Omental fat pad (tissue), 4 donors: Measurements from ENCODE around the gene LXN. TPM values are rescaled to one million over a fixed set of nuclear protein-coding genes. Genes with fewer than 3 reads are reported as not detected.

ENCODE experiments used
- ATAC-seq: fragments of 150-250 bp; one replicate; pipeline ENCODE4 v1.9.1; 2016; ENCODE audit warnings: mild to moderate bottlenecking, moderate library complexity; ENCODE audit not compliant: low FRiP score
- DNase-seq: peaks from one replicate; pipeline ENCODE4 v3.0.0-alpha.2; 2019; ENCODE audit warnings: low spot score
- total RNA-seq, 4 donors: library from RNA; depleted of rRNA; stranded (reverse); fragments of >200 nt; gene quantifications; one replicate each; pipeline ENCODE4 v1.1.0, GENCODE V29; 2016
- TF ChIP-seq, protein P1 (sequence below), 3 donors: fragments of 450-650 bp; IDR thresholded peaks; one replicate each; pipeline ENCODE4 v1.5.1; 2016 to 2017; ENCODE audit warnings: antibody characterized with exemption in 3 of 3, mild to moderate bottlenecking in 3 of 3, moderate library complexity in 2 of 3

Gene LXN, protein sequence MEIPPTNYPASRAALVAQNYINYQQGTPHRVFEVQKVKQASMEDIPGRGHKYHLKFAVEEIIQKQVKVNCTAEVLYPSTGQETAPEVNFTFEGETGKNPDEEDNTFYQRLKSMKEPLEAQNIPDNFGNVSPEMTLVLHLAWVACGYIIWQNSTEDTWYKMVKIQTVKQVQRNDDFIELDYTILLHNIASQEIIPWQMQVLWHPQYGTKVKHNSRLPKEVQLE
- total RNA-seq = 10 to 100 TPM; 38.3 to 80.6 (median 62.7) TPM

DNA sequence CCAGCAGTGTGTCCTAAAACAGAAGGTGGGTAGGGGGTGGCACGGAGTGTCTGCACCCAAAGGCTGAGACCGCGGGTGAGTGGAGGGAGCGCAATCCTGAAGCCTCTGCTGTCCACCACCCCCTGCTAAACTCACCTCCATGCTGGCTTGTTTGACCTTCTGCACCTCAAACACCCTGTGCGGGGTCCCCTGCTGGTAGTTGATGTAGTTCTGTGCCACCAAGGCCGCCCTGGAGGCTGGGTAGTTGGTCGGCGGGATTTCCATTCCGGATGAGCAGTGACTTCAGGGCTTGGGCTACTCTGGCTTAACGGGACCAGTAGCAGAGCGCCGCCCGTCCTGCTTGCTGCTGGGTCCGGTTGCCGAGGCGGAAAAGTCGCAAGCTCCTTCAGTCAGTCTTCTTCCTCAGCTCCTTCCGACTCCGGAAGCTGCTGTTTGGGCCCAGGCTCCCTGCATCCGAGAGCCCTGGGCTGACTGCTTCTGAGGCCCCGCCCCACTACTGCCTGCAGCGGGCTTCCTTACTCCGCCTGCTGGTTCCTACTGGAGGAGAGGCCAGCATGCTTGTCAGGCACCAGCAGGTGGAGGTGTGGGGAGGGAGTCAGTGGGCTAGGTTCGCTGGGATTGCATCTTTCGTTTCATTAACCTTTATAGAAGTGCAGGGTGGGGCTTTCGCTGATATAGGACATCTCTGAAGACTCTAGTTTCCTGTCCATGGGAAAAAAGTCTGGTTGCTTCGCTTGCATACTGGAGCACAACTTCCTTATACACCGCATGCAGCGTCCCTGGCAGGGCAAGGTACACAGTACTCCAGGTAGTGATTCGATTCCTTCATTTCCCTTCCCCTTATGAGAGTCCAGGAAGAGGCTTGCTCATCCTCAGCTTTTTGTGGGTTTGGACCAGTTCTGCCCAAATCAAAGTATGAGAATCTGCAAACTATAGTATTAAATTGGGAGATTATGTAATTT is at the start of gene LXN:
LXN (minus strand) TSS at position 434 of the 962 bp plus-strand sequence; CDS start at position 264, 170 bp downstream.
- TF ChIP-seq, protein P1, sequence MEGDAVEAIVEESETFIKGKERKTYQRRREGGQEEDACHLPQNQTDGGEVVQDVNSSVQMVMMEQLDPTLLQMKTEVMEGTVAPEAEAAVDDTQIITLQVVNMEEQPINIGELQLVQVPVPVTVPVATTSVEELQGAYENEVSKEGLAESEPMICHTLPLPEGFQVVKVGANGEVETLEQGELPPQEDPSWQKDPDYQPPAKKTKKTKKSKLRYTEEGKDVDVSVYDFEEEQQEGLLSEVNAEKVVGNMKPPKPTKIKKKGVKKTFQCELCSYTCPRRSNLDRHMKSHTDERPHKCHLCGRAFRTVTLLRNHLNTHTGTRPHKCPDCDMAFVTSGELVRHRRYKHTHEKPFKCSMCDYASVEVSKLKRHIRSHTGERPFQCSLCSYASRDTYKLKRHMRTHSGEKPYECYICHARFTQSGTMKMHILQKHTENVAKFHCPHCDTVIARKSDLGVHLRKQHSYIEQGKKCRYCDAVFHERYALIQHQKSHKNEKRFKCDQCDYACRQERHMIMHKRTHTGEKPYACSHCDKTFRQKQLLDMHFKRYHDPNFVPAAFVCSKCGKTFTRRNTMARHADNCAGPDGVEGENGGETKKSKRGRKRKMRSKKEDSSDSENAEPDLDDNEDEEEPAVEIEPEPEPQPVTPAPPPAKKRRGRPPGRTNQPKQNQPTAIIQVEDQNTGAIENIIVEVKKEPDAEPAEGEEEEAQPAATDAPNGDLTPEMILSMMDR (IDR thresholded peaks at IDR 0.05) = peak in 1 of 3 donors; percentile 40
- peak; percentile 99 for ATAC-seq

DNA sequence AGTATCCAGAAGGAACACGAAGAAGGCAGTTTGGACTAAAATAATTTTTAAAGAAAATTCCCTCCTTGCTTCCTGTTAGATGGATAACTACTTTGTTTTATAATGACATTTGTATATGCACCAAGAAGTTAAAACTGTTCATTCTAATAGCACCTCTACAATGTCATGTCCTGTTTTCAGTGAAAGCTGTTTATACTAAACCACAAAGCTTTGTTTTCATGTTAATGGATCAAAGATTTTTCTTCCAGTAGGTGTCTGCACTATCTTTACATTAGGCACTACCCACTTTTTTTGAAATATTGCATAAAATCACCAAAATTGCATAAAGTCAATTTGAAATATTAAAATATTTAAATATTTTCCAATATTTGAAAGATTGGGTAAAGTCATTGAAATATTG is 49.7 kb upstream of the LXN start:
- no peak for ATAC-seq
- TF ChIP-seq, protein P1 (IDR thresholded peaks at IDR 0.05) = no peak
- no peak for DNase-seq

More for the DNA sequence above, at the start of gene LXN:
- DNase-seq = peak; percentile 66

DNA sequence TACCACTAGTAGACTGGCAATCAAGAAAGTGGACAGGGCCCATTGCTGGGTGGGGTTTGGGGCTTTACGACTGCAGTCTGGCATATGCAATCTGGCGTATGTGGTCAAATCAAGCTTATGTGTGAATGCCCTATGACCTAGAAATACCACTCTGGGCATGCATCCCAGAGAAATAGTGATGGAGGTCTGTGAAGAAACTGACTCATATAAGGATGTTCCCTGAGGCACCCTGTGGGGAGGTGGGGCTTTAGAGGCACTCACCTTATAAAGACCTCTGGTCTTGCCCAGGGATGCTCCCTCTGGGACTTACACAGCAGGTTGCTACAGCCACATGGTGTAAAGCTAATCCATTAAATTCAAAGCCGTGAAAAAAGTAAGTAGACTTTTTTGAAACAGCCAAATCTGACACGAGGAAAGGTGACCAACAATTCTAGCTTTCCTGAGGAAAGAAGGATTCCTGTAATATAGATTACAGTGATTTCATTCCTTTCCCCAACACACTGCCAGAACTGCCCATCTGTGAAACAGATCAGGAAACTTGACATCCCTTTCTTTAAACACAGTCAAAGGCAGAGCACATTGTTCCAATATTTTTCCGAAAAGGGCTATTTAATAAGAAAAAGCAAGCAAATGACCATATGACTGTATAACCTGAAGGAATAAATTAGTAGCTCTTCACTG is 46.2 kb upstream of the LXN start:
- peak; percentile 51 for ATAC-seq
- TF ChIP-seq, protein P1 (IDR thresholded peaks at IDR 0.05) = no peak
- DNase-seq = no peak

DNA sequence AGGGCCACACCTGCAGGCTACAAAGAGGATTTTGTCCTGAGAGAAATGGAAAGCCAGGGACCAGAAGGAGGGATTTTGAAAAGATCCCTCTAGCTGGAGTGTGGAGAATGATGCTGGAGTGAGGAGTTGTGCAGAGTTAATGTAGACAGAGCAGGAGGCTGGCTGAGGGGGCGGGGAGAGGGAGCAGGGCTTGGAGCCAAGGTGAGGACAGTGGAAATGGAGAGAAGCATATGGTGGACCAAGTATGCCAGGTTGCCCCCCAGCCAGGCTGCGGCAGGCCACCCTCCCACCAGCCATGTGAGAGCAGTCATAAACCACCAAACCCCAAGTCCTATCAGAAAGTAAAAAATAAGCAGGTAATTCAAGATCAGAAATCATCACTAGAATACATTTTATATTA is 45.1 kb upstream of the LXN start:
- DNase-seq (no peak), ATAC-seq (no peak)
- TF ChIP-seq, protein P1 (IDR thresholded peaks at IDR 0.05) = no peak

DNA sequence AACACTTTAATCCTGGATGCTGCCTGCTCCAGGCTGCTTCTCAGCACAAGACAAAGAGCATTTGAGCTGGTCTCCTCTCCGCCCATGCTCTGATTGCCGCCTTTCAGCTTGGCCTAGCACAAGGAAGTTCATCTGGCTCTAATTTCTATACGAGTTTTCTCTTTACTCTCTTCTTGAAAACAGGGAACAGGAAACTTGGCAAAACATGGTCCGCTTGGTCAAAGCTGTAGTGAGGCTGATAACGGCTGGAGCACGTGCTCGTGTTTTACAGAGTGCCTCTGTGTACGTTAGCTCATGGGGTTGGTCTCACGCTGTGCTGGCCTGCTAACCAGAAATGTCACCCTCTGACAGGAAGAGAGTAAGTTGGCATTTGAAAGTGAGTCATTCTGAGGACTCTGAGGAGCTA is 40.6 kb upstream of the LXN start:
- no peak for DNase-seq
- TF ChIP-seq, protein P1 (IDR thresholded peaks at IDR 0.05) = no peak
- peak; percentile 22 for ATAC-seq

DNA sequence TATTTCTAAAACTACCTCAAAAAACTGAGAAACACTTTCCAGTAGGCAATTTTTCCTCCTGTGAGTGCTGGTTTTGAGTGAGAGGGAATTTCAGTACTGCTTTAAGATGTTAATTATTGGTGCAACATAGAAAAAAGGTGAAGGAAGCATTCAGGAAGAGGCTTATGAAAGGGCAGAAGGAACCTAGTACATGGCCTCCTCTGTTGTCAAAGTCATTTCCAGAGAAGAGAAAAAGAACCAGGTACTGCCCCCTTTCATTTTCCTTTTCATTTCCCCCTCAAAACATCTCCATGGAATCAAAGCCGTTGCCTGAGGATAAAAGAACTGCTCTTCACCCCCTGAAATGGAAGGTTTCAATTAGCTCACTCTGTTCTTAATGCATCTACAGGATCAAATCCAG is 40.0 kb upstream of the LXN start:
- TF ChIP-seq, protein P1 (IDR thresholded peaks at IDR 0.05) = no peak
- ATAC-seq = no peak
- no peak for DNase-seq
